ENCODE data around the gene AP5Z1. TPM values are rescaled to one million over a fixed set of nuclear protein-coding genes. Genes with fewer than 3 reads are reported as not detected.

AP5Z1 gene, protein sequence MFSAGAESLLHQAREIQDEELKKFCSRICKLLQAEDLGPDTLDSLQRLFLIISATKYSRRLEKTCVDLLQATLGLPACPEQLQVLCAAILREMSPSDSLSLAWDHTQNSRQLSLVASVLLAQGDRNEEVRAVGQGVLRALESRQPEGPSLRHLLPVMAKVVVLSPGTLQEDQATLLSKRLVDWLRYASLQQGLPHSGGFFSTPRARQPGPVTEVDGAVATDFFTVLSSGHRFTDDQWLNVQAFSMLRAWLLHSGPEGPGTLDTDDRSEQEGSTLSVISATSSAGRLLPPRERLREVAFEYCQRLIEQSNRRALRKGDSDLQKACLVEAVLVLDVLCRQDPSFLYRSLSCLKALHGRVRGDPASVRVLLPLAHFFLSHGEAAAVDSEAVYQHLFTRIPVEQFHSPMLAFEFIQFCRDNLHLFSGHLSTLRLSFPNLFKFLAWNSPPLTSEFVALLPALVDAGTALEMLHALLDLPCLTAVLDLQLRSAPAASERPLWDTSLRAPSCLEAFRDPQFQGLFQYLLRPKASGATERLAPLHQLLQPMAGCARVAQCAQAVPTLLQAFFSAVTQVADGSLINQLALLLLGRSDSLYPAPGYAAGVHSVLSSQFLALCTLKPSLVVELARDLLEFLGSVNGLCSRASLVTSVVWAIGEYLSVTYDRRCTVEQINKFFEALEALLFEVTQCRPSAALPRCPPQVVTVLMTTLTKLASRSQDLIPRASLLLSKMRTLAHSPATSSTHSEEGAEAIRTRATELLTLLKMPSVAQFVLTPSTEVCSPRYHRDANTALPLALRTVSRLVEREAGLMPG
- total RNA-seq: 71.2 and 85.6 TPM in 2 replicates

DNA sequence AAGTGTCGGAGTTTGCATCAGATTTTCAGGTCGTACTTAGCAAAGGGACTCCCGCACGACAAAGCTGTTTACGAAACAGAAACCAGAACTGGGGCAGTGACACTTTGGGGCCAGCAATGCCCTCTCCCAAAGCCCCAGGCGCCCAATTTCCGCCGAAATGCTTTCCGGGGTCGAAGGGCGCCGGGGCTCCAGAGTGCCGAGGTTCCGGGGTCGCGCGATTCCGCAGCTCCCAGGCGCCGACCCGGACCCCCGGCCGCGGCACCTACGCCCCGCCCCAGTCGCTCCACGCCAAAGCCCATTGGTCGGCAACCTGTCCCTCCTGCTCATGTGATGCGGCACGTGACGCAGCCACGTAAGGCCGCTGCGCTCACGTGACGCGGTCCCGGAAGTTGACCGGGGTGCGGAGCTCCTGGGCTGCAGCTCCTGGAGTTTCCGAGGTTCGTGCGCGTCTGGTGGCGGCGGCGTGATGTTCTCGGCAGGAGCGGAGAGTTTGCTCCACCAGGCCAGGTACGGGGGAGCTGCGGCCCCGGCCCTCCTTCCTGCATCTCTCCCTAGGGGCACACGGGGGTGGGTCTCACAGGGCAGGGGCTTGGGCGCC lies at the start of gene AP5Z1:
Gene AP5Z1, plus strand, starts transcription at position 374 of the 598 bp plus-strand sequence. Its CDS starts 93 bp downstream, at position 467.
- TF ChIP-seq, protein P1, sequence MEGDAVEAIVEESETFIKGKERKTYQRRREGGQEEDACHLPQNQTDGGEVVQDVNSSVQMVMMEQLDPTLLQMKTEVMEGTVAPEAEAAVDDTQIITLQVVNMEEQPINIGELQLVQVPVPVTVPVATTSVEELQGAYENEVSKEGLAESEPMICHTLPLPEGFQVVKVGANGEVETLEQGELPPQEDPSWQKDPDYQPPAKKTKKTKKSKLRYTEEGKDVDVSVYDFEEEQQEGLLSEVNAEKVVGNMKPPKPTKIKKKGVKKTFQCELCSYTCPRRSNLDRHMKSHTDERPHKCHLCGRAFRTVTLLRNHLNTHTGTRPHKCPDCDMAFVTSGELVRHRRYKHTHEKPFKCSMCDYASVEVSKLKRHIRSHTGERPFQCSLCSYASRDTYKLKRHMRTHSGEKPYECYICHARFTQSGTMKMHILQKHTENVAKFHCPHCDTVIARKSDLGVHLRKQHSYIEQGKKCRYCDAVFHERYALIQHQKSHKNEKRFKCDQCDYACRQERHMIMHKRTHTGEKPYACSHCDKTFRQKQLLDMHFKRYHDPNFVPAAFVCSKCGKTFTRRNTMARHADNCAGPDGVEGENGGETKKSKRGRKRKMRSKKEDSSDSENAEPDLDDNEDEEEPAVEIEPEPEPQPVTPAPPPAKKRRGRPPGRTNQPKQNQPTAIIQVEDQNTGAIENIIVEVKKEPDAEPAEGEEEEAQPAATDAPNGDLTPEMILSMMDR (IDR thresholded peaks at IDR 0.05; ENCODE audit: insufficient read depth, low read length, poor library complexity, severe bottlenecking): no peak
- DNase-seq (ENCODE audit: low read depth): peak; percentile 89
- Histone ChIP-seq H3K27me3 (ENCODE audit: control insufficient read depth, insufficient read depth, low read length) (no peaks in the 10 kb centered on the region), H3K36me3 (ENCODE audit: control insufficient read depth, insufficient read depth, low read length) (no peaks in the 10 kb centered on the region), H3K4me3 (ENCODE audit: low read depth, low read length) (peak within 1 kb of the TSS; percentile 80)

- peak overlapping the region; percentile 29 for H3K4me3 ChIP-seq (ENCODE audit: low read depth, low read length)
- DNase-seq (ENCODE audit: low read depth): no peak
- H3K36me3 ChIP-seq (ENCODE audit: control insufficient read depth, insufficient read depth, low read length): no peaks in the 10 kb centered on the region
- TF ChIP-seq, protein P1 (IDR thresholded peaks at IDR 0.05; ENCODE audit: insufficient read depth, low read length, poor library complexity, severe bottlenecking): no peak
- no peaks in the 10 kb centered on the region for H3K27me3 ChIP-seq (ENCODE audit: control insufficient read depth, insufficient read depth, low read length)
These were observed 49.5 kb upstream of the AP5Z1 start for GRCh38 chr7:4725850-4726450.

GRCh38 chr7:4726566-4726965 lies 48.9 kb upstream of the AP5Z1 start:
- no peak for DNase-seq (ENCODE audit: low read depth)
- Histone ChIP-seq H3K27me3 (ENCODE audit: control insufficient read depth, insufficient read depth, low read length) (no peaks in the 10 kb centered on the region), H3K36me3 (ENCODE audit: control insufficient read depth, insufficient read depth, low read length) (no peaks in the 10 kb centered on the region), H3K4me3 (ENCODE audit: low read depth, low read length) (no peak overlapping the region)
- TF ChIP-seq, protein P1 (IDR thresholded peaks at IDR 0.05; ENCODE audit: insufficient read depth, low read length, poor library complexity, severe bottlenecking): no peak

- TF ChIP-seq, protein P1 (IDR thresholded peaks at IDR 0.05; ENCODE audit: insufficient read depth, low read length, poor library complexity, severe bottlenecking): no peak
- DNase-seq (ENCODE audit: low read depth): no peak
- Histone ChIP-seq H3K36me3 (ENCODE audit: control insufficient read depth, insufficient read depth, low read length) (no peaks in the 10 kb centered on the region), H3K27me3 (ENCODE audit: control insufficient read depth, insufficient read depth, low read length) (no peaks in the 10 kb centered on the region), H3K4me3 (ENCODE audit: low read depth, low read length) (no peak overlapping the region)
These were observed 47.3 kb upstream of the AP5Z1 start for GRCh38 chr7:4727914-4728705.

- H3K27me3 ChIP-seq (ENCODE audit: control insufficient read depth, insufficient read depth, low read length): no peaks in the 10 kb centered on the region
- no peak overlapping the region for H3K4me3 ChIP-seq (ENCODE audit: low read depth, low read length)
These were observed 46.2 kb upstream of the AP5Z1 start for GRCh38 chr7:4729266-4729665.

More at GRCh38 chr7:4729266-4729665, 46.2 kb upstream of the AP5Z1 start:
- no peaks in the 10 kb centered on the region for H3K36me3 ChIP-seq (ENCODE audit: control insufficient read depth, insufficient read depth, low read length)
- no peak for DNase-seq (ENCODE audit: low read depth)
- TF ChIP-seq, protein P1 (IDR thresholded peaks at IDR 0.05; ENCODE audit: insufficient read depth, low read length, poor library complexity, severe bottlenecking): no peak
